ENCODE data around the gene SNX5. TPM values are rescaled to one million over a fixed set of nuclear protein-coding genes. Genes with fewer than 3 reads are reported as not detected.
A peak's percentile ranks its signal among the peaks of the same experiment; 100 is the strongest.

Gene SNX5
- total and polyA plus RNA-seq, 2 of the 13 experiments (the other 11 are each of a cell fraction or from before 2014, with no cell fraction given), result 664 to 1,040 TPM

GRCh38 chr20:17971300-17972013 lies 2.9 kb upstream of the SNX5 start (continued):
- TF ChIP-seq SMC3 (IDR thresholded peaks at IDR 0.05; ENCODE audit: low read length) (no peak), GMEB2 (CRISPR knock-in tag; IDR thresholded peaks at IDR 0.05; ENCODE audit: low read depth) (no peak), ZNF44 (CRISPR knock-in tag; IDR thresholded peaks at IDR 0.05) (no peak), ZNF234 (CRISPR knock-in tag; conservative IDR thresholded peaks at IDR 0.05) (no peak), STAT5B (CRISPR knock-in tag; IDR thresholded peaks at IDR 0.05) (no peak), ZNF883 (CRISPR knock-in tag; IDR thresholded peaks at IDR 0.05; ENCODE audit: not compliant biosample characterization) (no peak), SNRNP70 (IDR thresholded peaks at IDR 0.05; ENCODE audit: low read depth, low read length) (no peak), MAF1 (CRISPR knock-in tag; IDR thresholded peaks at IDR 0.05; ENCODE audit: borderline replicate concordance) (no peak), TRAFD1 (CRISPR knock-in tag; IDR thresholded peaks at IDR 0.05; ENCODE audit: borderline replicate concordance) (no peak), ZNF616 (CRISPR knock-in tag; IDR thresholded peaks at IDR 0.05; ENCODE audit: low read depth) (no peak), RXRA (CRISPR knock-in tag; IDR thresholded peaks at IDR 0.05) (no peak), YY1 (IDR thresholded peaks at IDR 0.05; ENCODE audit: insufficient read depth, insufficient replicate concordance, low read depth, low read length) (no peak), ZNF83 (CRISPR knock-in tag; IDR thresholded peaks at IDR 0.05; ENCODE audit: borderline replicate concordance) (no peak), STAT6 (CRISPR knock-in tag; IDR thresholded peaks at IDR 0.05; ENCODE audit: borderline replicate concordance) (peak; percentile 30; the same call in 1 of the 2 replicates), ZFY (CRISPR knock-in tag; IDR thresholded peaks at IDR 0.05) (peak; percentile 7; the same call in 1 of the 2 replicates), ELF1 (CRISPR knock-in tag; IDR thresholded peaks at IDR 0.05) (peak; percentile 50; the same call in 1 of the 2 replicates)
- TF ChIP-seq, protein P1, sequence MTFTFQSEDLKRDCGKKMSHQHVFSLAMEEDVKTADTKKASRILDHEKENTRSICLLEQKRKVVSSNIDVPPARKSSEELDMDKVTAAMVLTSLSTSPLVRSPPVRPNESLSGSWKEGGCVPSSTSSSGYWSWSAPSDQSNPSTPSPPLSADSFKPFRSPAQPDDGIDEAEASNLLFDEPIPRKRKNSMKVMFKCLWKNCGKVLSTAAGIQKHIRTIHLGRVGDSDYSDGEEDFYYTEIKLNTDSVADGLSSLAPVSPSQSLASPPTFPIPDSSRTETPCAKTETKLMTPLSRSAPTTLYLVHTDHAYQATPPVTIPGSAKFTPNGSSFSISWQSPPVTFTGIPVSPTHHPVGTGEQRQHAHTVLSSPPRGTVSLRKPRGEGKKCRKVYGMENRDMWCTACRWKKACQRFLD (CRISPR knock-in tag; IDR thresholded peaks at IDR 0.05; ENCODE audit: borderline replicate concordance), result no peak
- TF ChIP-seq, protein P2, sequence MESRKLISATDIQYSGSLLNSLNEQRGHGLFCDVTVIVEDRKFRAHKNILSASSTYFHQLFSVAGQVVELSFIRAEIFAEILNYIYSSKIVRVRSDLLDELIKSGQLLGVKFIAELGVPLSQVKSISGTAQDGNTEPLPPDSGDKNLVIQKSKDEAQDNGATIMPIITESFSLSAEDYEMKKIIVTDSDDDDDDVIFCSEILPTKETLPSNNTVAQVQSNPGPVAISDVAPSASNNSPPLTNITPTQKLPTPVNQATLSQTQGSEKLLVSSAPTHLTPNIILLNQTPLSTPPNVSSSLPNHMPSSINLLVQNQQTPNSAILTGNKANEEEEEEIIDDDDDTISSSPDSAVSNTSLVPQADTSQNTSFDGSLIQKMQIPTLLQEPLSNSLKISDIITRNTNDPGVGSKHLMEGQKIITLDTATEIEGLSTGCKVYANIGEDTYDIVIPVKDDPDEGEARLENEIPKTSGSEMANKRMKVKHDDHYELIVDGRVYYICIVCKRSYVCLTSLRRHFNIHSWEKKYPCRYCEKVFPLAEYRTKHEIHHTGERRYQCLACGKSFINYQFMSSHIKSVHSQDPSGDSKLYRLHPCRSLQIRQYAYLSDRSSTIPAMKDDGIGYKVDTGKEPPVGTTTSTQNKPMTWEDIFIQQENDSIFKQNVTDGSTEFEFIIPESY (CRISPR knock-in tag; IDR thresholded peaks at IDR 0.05), result no peak
